SKM-1 (cell line): ENCODE data around the gene PUDP.
A peak's percentile ranks its signal among the peaks of the same experiment; 100 is the strongest.
"Not testable (repeated sequence)": the region's sequence is repeated elsewhere in the genome, so short reads cannot be mapped to it uniquely, and the experiment has no call there.

Source experiments
- DNase-seq: peaks from one replicate; lab custom pipeline; 2025; ENCODE audit not compliant: unreplicated experiment; lab: John Stamatoyannopoulos, UW

PUDP gene

GRCh38 chrX:7110821-7111276 lies 37.1 kb downstream of the PUDP start:
- no peak for DNase-seq

GRCh38 chrX:7109838-7110793 lies 37.8 kb downstream of the PUDP start:
- DNase-seq = no peak

- no peak for DNase-seq
Measured at GRCh38 chrX:7109049-7109531, 38.9 kb downstream of the PUDP start.

DNA sequence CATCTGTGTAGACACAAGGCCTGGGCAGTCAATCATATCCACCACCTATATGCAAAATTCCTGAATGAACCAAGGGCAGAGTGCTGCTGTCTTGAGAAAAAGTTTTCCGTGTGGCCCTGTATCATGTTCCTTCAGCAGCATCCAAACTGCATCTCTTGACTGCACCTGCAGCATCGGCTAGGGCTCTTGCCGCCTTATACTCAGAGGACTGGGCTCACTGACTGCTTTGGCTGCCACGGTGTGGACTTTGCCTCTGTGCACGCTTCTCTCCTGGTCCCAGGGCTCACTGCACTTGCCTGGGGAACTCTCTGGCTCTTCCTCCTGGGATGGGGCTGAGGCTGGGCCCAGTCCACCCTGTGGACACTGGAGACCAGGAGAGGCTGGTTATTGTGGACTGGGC lies 39.9 kb downstream of the PUDP start:
- no peak for DNase-seq

GRCh38 chrX:7106649-7107048 lies 41.3 kb downstream of the PUDP start:
- no peak for DNase-seq

DNA sequence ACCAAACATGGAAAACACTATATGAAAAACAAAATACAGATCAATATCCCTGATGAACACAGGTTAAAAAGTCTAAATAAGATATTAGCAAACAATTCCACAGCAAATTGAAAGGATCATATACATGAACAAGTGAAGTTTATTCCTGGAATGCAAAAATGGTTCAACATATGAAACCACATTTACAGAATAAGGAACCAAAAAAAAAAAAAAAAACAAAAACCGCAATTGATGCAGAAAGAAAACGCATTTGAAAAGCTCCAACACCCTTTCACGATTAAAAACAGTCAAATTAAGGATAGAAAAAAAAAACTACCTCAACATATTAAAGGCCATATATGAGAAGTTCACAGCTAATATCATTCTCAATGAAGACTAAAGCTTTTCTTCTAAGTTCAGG lies 45.8 kb downstream of the PUDP start:
- no peak for DNase-seq

DNA sequence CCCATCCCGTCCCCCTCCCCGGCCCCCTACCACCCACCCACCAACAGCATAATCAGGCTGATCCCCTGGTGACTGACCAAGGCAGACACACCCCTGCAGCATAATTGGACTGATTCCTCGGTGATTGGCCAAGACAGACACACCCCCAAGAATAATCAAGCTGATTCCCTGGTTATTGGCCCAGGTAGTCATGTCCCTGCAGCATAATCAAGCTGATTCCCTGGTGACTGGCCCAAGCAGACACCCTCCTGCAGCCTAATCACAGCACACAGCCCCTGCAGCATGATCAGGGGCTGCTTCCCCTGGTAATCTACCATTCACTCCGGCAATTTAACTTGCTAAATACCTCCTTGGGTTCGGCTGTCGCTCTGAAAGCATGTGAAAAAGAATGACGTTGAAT lies 47.9 kb downstream of the PUDP start:
- no peak for DNase-seq

DNA sequence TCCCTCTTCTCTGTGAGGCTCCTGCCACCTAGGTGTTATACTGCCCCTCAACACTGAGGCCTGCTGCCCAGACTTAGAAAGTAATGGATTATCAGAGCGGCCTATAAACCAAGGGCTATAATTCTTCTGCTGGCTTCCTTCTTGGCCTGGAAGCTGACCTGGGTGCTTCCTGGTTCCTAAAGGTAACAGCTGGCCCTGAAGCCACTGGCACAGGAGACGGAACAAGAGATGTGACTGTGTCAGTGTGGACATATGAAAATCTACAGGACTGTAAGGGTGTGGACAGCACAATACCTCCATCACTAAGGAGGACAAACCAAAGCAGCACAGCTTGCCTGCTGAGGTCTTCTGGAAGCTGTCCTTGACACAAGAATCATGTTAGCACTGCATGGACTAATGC lies 52.3 kb downstream of the PUDP start:
- DNase-seq = not testable (repeated sequence)

DNA sequence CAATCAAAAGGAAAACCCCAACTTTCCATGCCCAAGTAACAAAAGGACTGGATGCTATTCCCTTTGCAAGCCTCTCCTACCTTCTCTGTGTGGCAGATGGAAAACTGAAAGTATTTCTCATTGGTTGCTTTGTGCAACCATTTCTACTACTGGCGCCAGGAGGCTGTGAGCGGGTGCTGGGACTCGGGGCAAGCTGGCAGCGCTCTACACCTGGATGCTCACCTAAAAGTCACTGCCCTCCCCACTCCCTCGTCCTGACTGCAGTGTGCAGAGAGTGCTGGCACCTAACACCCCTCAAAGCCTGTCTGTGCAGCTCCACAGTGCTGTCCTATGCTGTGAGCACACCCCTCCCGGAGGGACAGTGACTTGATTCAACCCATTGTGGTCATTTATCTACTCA lies 54.6 kb downstream of the PUDP start:
- DNase-seq = no peak

DNA sequence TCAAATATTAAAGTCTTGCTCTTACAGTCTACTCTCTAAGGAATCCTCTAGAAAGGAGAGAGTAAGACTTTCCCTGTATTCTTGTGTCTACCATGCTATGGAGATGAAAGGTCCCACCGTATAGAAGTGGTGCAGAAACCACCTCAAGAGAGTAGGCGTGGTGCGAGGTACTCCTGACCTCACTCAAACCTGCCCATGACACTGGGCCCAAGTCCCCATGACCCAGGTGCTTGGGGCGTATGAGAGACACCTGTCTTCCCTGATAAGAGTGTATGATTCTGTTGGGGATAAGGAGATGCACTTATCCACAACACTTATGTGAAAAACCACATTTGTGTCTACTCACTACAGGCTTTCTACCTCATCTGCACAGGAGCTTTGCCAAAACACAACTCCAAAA lies 55.4 kb downstream of the PUDP start:
- DNase-seq = no peak

- no peak for DNase-seq
Measured at GRCh38 chrX:7091923-7092322, 56.0 kb downstream of the PUDP start.

GRCh38 chrX:7090641-7091040 lies 57.3 kb downstream of the PUDP start:
- no peak for DNase-seq

DNA sequence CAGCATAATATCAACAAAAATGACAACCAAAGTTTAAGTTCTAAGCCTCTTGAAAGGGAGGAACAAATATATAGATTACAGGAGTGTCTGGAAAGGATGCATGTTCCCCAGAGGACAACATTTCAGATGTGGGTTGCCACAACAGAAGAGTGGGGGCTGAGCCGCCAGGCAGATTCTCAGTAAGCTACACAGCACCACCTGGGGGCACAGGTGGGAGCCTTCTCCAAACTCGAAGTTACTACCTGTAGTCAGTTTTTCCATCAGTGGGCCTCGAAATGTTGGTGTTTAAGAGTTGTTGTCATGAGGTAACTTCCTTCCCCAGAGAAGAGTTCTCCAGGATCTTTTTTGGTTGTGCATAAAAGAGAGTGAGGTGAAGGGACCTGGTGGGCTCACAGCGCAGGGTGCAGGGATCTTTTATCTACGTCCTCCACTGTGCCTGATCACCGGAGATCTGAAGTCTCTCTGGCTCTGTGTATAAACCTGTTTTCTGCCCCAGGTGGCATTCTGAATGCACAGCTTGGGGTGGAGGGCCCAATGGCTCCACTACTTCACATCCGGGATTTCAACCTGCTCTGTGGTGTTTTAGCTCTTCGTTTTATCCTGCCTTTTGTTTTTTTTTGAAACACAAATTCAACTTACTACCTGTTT lies 58.9 kb downstream of the PUDP start:
- no peak for DNase-seq

GRCh38 chrX:7086384-7086783 lies 61.6 kb downstream of the PUDP start:
- DNase-seq = no peak

- no peak for DNase-seq
Measured at GRCh38 chrX:7085879-7086278, 62.1 kb downstream of the PUDP start.

DNA sequence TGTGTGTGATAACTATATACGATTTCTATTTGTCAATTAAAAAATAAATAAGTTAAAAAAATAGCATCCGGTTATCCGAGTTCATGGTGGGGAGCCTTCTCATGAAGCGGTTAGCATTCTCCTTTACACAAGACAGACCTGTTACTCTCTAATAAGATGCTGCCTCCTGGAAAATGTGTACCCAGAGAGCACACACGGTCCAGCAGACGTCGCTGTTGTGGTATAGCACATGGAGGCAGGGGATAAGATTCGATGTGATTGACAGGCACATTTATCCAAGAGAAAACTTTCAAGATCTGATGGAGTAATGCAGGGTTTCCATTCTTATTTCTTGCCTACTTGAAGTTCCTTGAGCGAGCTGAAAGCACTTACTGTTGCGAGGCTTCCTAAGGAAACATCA lies 63.1 kb downstream of the PUDP start:
- no peak for DNase-seq

DNA sequence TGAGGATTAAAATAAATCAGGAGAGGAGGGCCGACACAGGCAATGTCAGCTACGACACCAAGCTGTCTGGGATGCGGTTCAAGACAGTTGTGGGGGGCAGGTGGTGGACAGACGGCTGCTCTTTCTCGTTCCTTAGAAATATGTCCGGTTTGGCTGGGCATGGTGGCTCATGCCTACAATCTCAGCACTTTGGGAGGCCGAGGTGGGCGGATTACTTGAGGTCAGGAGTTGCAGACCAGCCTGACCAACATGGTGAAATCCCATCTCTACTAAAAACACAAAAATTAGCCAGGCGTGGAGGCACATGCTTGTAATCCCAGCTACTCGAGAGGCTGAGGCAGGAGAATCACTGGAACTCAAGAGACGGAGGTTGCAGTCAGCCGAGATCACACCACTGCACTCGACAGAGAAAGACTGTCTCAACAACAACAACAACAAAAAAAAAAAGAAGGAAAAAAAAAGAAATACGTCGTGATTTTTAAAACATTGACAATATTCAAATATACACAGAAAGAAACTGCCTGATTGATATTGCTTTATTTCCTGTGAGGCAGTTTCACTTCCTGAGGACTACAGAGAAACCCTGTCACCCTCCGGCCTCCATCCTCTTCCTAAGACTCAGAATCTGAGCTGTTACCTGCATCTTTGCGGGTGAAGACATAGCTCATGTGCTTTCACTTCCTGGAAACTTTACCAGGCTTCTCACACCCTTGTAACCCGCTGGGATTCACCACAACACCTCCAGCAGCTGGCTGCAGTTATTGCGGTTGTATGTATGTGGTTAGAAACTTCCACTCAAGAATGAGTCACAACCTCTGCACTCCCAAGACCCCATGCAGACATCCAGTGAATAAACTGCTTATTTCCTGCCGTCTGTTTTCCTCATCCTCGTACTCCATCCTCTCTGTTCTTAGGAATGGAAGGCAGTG lies 64.2 kb downstream of the PUDP start:
- peak; percentile 24 for DNase-seq

DNA sequence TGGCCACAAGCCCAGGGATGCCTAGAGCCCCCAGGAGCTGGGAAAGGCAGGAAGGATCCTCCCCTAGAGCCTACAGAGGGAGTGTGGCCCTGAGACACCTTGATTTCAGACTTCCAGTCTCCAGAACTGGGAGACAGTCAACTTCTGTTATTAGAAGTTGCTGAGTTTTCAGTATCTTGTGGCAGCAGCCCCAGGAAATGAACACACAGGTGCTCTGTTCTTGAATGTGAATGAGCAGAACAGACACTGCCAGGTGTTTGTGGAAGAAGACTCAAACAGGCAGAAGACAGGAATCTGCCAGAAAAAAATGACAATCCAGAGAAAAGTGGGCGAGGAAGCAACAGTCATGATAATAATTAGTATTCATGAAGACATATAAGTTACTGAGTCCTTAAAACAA lies 64.9 kb downstream of the PUDP start:
- no peak for DNase-seq

- DNase-seq = no peak
Measured at GRCh38 chrX:7082556-7082955, 65.4 kb downstream of the PUDP start.

- no peak for DNase-seq
Measured at GRCh38 chrX:7077241-7078230, 70.4 kb downstream of the PUDP start.
